Neural progenitor cell (in vitro differentiated cells): ENCODE measurements around the gene GOLGA8B. TPM values are rescaled to one million over a fixed set of nuclear protein-coding genes. Genes with fewer than 3 reads are reported as not detected.

Experiments
- DNase-seq: peaks from one replicate; pipeline ENCODE4 v3.0.0-alpha.2; 2016; ENCODE audit warnings: low spot score
- H2AFZ ChIP-seq: fragments of 200-600 bp; sonication (generic); replicated peaks from 2 replicates; pipeline ENCODE4 v1.6.1; 2016; ENCODE audit warnings: antibody characterized with exemption
- H3F3A ChIP-seq: fragments of 200-600 bp; sonication (generic); 2 replicates; pipeline ENCODE4 v1.6.1; 2016; ENCODE audit warnings: antibody characterized with exemption, low read depth
- H3K27ac ChIP-seq: fragments of 200-600 bp; sonication (generic); 2 replicates; pipeline ENCODE4 v1.5.1; 2016; ENCODE audit warnings: mild to moderate bottlenecking
- H3K27me3 ChIP-seq: fragments of 200-600 bp; sonication (generic); 2 replicates; pipeline ENCODE4 v1.6.1; 2016; ENCODE audit warnings: mild to moderate bottlenecking, moderate library complexity
- H3K36me3 ChIP-seq: fragments of 200-600 bp; sonication (generic); 2 replicates; pipeline ENCODE4 v1.5.1; 2016
- H3K4me1 ChIP-seq: fragments of 200-600 bp; sonication (generic); 2 replicates; pipeline ENCODE4 v1.6.1; 2016; ENCODE audit warnings: mixed run types
- H3K4me2 ChIP-seq: fragments of 200-600 bp; sonication (generic); 2 replicates; pipeline ENCODE4 v1.6.1; 2016
- H3K4me3 ChIP-seq: fragments of 200-600 bp; sonication (generic); 2 replicates; pipeline ENCODE4 v1.5.1; 2016
- H3K79me2 ChIP-seq: fragments of 200-600 bp; sonication (generic); 2 replicates; pipeline ENCODE4 v1.6.1; 2016; ENCODE audit warnings: low read depth
- H3K9ac ChIP-seq: fragments of 200-600 bp; sonication (generic); 2 replicates; pipeline ENCODE4 v1.6.1; 2016
- H3K9me3 ChIP-seq: fragments of 200-600 bp; sonication (generic); 2 replicates; pipeline ENCODE4 v1.5.1; 2016; ENCODE audit warnings: low read depth
- H4K20me1 ChIP-seq: fragments of 200-600 bp; sonication (generic); 2 replicates; pipeline ENCODE4 v1.6.1; 2016; ENCODE audit warnings: low read depth
- H3K27ac Mint-ChIP-seq: 3 replicates; pipeline ENCODE4 v1.8.0; 2021; ENCODE audit warnings: mixed read lengths
- H3K27me3 Mint-ChIP-seq: 2 replicates; pipeline ENCODE4 v1.8.0; 2022; ENCODE audit warnings: low read depth, mild to moderate bottlenecking, inconsistent platforms, moderate library complexity, mixed read lengths; ENCODE audit not compliant: insufficient read depth
- H3K36me3 Mint-ChIP-seq: 3 replicates; pipeline ENCODE4 v1.8.0; 2021; ENCODE audit warnings: mixed read lengths
- H3K4me1 Mint-ChIP-seq: 3 replicates; pipeline ENCODE4 v1.8.0; 2021; ENCODE audit warnings: mixed read lengths
- H3K4me3 Mint-ChIP-seq: 3 replicates; pipeline ENCODE4 v1.8.0; 2021; ENCODE audit warnings: mild to moderate bottlenecking, moderate library complexity, mixed read lengths
- H3K9me3 Mint-ChIP-seq: 3 replicates; pipeline ENCODE4 v1.8.0; 2020; ENCODE audit warnings: mixed read lengths
- CTCF ChIP-seq: fragments of 200-600 bp; sonication (generic); IDR thresholded peaks from 2 replicates; pipeline ENCODE4 v1.5.1; 2017; ENCODE audit warnings: antibody characterized with exemption, mild to moderate bottlenecking
- EZH2 ChIP-seq: fragments of 200-600 bp; sonication (generic); IDR thresholded peaks from 2 replicates; pipeline ENCODE4 v1.6.1; 2017; ENCODE audit warnings: antibody characterized with exemption, mild to moderate bottlenecking, moderate library complexity
- EZH2phosphoT487 ChIP-seq: fragments of 200-600 bp; sonication (generic); IDR thresholded peaks from 2 replicates; pipeline ENCODE4 v1.6.1; 2017; ENCODE audit warnings: antibody characterized with exemption
- total RNA-seq: library from RNA; depleted of rRNA; stranded (reverse); fragments of >200 nt; gene quantifications from 2 replicates; pipeline ENCODE4 v1.2.3, GENCODE V29; 2015; ENCODE audit warnings: low replicate concordance

The GOLGA8B gene
- total RNA-seq, 1 donor from 2014 or later, result 83.1 TPM

GRCh38 chr15:34600923-34601322, 17.5 kb upstream of the GOLGA8B start:
- Histone ChIP-seq H3K4me1 (no peaks in the 10 kb centered on the region), H3K9me3 (no peaks in the 10 kb centered on the region), H2AFZ (no peak overlapping the region), H3K27me3 (peaks cover 17% of the 10 kb centered on the region), H3K9ac (no peak overlapping the region), H3K4me2 (no peak overlapping the region), H3K27ac (no peak overlapping the region), H4K20me1 (no peaks in the 10 kb centered on the region), H3K79me2 (no peaks in the 10 kb centered on the region), H3K36me3 (no peaks in the 10 kb centered on the region), H3F3A (no peaks in the 10 kb centered on the region), H3K4me3 (no peak overlapping the region)
- no peak overlapping the region for H3K27ac Mint-ChIP-seq
- no peaks in the 10 kb centered on the region for H3K27me3 Mint-ChIP-seq
- no peaks in the 10 kb centered on the region for H3K36me3 Mint-ChIP-seq
- no peaks in the 10 kb centered on the region for H3K9me3 Mint-ChIP-seq
- DNase-seq, result no peak
- no peak for TF ChIP-seq CTCF
- TF ChIP-seq EZH2, result no peak
- TF ChIP-seq EZH2phosphoT487, result no peak
- no peak overlapping the region for H3K4me3 Mint-ChIP-seq
- H3K4me1 Mint-ChIP-seq, result no peaks in the 10 kb centered on the region

GRCh38 chr15:34598799-34599585, 15.5 kb upstream of the GOLGA8B start:
- Histone ChIP-seq H3K79me2 (no peaks in the 10 kb centered on the region), H3K9me3 (no peaks in the 10 kb centered on the region), H4K20me1 (no peaks in the 10 kb centered on the region), H3K27ac (no peak overlapping the region), H3K9ac (no peak overlapping the region), H3F3A (no peaks in the 10 kb centered on the region), H3K27me3 (peaks cover 17% of the 10 kb centered on the region), H3K4me2 (no peak overlapping the region), H3K4me3 (no peak overlapping the region), H3K4me1 (peaks cover 3% of the 10 kb centered on the region), H3K36me3 (no peaks in the 10 kb centered on the region), H2AFZ (no peak overlapping the region)
- Mint-ChIP-seq H3K36me3 (no peaks in the 10 kb centered on the region), H3K27ac (no peak overlapping the region), H3K4me1 (no peaks in the 10 kb centered on the region), H3K4me3 (no peak overlapping the region), H3K9me3 (no peaks in the 10 kb centered on the region), H3K27me3 (no peaks in the 10 kb centered on the region)
- TF ChIP-seq CTCF (no peak), EZH2phosphoT487 (no peak), EZH2 (no peak)
- no peak for DNase-seq

GRCh38 chr15:34597316-34597715, 13.9 kb upstream of the GOLGA8B start:
- Histone ChIP-seq H3K4me1 (peaks cover 3% of the 10 kb centered on the region), H3K9ac (no peak overlapping the region), H3K9me3 (no peaks in the 10 kb centered on the region), H3K36me3 (no peaks in the 10 kb centered on the region), H3K27me3 (peaks cover 17% of the 10 kb centered on the region), H3K79me2 (no peaks in the 10 kb centered on the region), H3K4me2 (no peak overlapping the region), H3K27ac (no peak overlapping the region), H2AFZ (no peak overlapping the region), H4K20me1 (no peaks in the 10 kb centered on the region), H3K4me3 (no peak overlapping the region), H3F3A (no peaks in the 10 kb centered on the region)
- DNase-seq, result no peak
- no peaks in the 10 kb centered on the region for H3K27me3 Mint-ChIP-seq
- no peaks in the 10 kb centered on the region for H3K9me3 Mint-ChIP-seq
- H3K4me3 Mint-ChIP-seq, result no peak overlapping the region
- H3K27ac Mint-ChIP-seq, result no peak overlapping the region
- no peak for TF ChIP-seq EZH2phosphoT487
- no peak for TF ChIP-seq CTCF
- no peak for TF ChIP-seq EZH2
- no peaks in the 10 kb centered on the region for H3K36me3 Mint-ChIP-seq
- H3K4me1 Mint-ChIP-seq, result no peaks in the 10 kb centered on the region
